HG03060 (cell line): ENCODE results near the gene ARPIN.
"Not testable (repeated sequence)": the region's sequence is repeated elsewhere in the genome, so short reads cannot be mapped to it uniquely, and the experiment has no call there.

ENCODE experiments used
- ATAC-seq: cut with Tn5 transposase; IDR thresholded peaks from one replicate; pipeline ENCODE4 v1.9.1; 2021; ENCODE audit warnings: low read depth, moderate number of reproducible peaks; ENCODE audit not compliant: unreplicated experiment

Gene ARPIN

DNA sequence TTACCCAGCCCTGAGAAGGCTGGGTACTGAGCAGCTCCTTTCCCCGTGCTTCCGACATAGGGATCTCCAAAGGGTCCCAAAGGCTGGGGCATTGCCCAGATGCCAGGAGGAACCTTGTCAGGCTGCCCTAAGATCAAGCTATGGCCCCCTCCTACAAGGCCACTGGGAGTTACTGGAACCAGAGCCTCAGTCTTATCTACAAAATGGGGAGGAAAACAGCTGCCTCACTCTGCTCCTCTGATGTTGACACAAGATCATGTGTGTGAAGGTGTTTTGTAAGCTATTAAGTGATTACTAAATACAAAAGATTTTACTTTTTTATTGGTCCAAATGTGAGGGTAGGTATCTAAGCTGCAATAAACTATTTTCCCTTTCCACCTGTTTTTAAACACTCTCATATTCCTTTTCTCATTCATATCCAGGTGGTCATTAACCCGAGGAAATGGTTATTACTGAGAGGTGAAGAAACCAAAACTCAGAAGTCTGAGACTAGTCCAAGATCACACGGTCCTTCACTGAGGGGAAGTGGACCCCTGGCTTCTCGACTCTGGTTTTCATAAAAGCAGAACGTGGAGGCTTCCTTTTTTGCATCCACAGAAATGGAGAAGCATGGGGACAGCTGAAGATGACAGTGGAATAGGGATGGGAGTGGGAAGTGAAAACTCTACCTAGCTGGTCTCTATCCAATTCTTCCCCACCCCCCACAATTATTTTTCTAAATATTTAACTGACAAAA, 1.7 kb downstream of the ARPIN start:
- no peak for ATAC-seq

DNA sequence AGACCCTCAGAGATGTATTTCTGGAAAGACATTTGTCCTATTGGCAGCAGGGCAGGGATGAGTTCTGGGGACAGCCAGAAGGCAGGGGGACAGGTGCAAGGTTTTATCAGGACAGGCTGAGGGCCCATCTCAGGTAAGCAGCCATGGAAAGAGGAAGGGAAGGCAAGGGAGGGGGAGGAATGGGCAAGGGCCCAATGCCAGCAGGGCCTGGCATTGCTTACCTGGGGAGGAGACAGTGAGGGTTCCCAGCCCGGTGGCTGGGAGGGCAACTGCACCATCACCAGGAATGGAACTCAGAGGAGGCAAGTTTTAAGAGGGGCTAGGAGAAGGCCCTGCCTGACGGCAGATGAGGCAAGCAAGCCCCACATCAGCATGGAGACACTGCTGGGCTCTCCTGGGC, 3.1 kb downstream of the ARPIN start:
- no peak for ATAC-seq

DNA sequence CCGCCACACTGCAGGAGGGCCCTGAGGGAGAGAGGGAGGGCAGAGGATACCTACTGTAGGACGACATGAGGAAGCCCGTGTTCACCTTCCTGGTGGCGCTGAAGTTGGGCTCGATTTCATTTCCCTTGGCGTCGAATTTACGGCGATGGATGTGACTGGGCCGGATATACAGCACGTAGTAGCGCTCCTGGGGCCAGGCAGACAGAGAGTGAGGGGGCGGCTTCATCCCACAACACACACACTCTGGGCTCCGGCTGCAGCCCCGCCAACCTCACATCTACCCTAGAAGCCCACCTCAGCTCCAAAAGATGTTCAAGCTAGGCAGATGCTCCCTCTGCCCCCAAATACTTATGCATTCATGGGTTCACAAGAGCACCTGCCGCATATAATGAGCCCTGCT, 4.5 kb downstream of the ARPIN start:
- no peak for ATAC-seq

DNA sequence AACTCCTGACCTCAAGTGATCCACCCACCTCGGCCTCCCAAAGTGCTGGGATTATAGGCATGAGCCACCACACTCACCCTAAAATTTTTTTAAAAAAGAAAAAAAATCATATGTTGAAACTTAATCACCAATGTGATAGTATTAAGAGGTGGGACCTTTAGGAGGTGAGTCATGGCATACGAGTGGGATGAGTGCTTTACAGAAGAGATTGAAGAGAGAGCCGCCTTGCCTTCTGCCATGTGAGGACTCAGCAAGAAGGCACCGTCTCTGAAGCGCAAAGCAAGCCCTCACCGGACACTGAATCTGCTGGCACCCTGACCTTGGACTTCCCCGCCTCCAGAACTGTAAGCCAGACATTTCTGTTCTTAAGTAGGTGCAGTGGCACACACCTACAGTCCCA, 5.5 kb downstream of the ARPIN start:
- no peak for ATAC-seq

DNA sequence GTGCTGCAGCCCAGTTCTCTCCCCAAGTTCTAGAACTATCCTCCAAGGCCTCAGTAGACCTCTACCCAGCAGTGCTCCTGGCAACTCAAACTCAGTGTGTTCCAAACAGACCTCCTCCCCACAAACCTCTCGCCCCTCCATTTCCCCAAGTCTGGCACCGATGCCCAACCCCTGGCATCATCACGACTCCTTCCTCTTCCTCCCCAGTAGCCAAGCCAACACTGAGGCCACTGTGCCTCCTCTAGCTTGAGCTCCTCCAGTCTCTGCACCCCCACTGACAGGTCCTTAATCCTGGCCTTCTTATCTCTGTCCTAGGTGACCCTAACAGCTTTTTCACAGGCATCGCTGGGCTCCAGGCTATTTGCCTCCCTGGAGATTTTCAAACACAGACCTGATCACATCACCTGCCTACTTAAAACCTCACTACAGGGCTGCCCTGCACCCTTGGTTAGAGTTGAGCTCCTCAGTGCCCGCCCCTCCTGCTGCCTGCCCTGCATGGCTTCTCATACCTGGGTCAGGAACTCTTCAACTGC, 6.8 kb downstream of the ARPIN start:
- no peak for ATAC-seq

DNA sequence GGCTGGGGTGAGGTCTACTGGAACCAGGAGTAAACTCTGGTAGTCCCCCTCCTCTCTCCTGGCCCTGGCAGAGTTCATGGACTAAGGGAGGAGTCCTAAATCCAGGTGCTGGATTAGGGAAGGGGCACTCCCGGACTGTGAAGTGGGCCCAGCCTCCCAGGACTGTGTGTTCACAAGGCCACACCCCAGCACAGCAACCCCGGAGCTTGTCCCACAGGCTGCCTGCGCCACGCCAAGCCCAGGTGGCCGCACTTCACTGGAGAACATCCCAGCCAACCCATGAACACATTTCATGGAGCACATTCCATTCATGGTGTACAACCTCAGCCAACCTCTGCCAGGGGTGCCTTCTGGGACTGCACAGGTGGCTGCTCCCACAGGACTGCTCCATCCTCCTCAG, 8.2 kb downstream of the ARPIN start:
- ATAC-seq, result no peak

DNA sequence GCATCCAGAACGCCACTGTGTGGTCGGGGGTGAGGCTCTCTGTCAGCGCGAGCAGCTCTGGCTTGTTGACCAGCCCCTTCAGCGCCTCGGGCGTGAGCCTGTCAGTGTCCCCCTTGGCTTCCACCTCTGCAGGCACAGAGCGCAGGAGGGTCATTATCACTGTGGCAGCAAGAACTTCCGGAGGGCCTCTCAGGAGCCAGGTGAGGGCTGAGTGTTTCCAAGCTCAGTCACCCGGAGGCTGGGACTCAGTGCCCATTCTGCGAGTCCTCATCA, 9.0 kb downstream of the ARPIN start:
- ATAC-seq, result no peak

DNA sequence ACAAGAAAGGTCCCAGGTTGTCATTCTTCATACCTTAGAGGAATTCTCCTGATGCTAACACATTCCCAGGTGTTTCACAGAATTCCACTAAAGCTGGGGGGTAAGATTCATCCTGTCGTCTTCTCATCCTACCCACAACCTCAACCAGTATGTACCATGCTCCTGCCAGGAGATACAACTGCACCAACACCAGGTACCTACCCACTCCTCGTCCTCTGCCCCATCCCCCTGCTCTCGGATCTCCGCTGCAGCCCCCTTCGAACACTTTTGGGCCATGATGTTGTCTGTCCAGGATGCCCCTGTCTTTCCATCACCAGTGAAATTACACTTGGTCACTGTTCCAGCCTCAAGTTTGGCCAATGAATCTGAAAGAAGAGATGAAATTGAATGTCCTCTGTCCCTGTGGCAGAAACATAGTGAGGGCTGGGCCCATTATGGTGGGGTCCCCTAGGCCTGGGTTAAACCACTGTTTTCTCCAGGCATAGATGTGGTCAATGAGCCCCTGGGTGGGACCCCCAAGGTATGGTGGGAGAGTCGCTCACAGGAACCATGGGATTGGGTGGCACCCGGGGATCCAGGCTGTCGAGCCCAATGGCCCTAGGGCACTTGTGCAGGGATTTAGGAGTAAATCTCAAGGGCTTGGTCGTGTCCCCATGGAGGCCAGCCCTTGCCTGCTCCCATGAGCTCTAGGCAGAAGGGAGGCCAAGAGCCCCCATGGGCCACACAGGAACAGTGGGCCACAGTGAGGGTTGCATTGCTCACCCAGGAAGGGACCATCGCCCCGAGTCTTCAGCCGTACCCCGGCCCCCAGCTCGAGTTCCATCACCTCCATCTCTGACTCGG, 9.5 kb downstream of the ARPIN start:
- no peak for ATAC-seq

DNA sequence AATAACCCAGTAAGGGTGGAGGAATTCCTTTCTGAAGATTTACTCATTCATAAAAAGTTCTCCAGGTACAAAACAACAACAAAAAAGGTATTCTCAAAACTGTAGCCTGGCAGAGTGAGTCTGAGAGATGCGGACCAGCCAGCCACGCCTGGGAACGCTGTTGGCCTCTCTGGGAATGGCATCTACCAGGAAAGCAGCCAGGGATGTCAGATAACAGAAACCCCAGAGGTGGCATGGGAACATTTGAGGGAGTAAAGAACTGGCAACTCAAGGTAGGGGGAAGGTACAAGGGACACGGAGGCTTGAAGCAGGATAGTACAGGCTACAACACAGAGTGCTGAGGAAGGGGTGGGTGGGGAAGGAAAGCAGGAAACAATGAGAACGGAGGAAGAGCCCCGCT, 11.9 kb downstream of the ARPIN start:
- ATAC-seq, result no peak

DNA sequence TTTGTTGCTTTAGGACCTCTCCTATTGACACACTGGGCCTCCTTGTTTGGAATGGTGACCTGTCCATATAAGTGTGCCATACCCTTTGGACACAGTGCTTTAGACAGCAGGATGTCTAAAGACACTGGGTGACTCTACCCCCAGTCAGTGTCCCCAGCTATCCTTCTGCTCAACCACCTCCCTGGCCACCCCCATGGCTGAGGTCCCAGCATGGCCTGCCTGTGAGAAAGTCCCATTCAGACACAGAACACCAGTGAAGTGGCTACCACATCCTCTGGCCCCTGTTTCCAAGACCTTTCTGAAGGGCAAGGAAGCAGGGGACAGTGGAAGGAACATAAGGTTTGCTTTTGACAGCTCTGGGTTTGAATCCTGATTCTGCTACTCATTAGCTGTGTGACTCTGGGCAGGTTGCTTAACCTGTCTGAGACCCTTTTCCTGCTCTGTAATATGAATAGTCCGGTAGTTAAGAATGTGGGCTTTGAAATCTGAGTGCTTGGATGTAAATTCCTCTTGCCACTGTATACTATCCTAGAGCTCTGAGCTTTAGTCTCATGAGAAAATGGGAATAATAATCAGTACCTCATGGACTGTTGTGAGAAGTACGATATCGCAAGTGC, 12.7 kb downstream of the ARPIN start:
- no peak for ATAC-seq

DNA sequence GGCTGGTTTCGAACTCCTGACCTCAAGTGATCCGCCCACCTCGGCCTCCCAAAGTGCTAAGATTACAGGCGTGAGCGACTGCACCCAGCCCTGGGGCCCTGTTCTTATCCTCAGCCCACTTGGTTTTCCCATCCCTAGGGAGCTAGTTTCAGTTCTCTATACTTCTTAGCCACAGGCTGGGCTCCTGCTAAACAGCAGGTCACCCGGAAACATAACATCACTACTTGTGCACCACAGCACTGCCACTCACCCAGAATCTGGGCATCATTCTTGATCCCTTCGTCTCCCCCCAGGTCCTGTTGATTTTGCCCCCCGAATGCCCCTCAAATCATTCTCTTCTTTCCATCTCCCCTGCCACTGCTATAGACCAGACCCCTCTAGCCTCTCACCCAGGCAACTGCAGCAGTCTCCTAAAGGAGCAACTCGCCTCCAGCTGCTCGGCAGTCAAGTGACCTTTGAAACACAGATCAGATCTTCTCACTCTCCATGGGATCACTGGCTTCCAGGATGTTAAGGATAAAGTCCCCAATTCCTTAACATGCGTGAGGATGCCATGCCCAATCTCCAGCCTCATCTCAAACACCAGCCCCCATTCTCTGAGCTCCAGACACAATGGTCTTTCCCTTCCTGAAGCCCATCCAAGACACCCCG, 13.3 kb downstream of the ARPIN start:
- ATAC-seq, result no peak

DNA sequence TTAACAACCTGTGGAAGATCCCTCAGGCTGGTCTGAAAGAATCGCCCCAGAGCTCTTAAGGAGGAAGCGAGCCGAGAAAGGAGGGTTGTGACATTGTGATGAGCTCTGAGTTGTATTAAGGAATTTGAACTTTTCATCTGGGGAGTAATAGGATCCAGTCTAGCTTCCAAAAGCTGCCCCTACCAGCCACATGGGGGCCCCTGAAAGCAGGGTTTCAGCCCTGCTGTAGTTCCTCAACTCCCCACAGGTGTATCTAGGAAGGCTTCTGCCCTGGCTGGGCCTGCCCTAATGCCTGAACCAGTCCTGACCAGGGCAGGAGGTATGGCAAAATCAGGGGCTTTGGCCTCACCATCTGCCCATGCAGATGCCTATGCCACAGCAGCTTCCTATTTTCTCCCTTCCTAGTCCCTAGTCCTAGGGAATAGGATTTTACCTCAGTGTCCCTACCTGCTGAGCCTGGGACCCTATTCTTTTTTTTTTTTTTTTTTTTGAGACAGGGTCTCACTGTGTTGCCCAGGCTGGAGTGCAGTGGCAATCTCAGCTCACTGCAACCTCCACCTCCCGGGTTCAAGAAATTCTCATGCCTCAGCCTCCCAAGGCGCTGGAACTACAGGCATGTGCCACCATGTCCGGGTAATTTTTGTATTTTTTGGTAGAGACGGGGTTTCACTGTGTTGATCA, 14.0 kb downstream of the ARPIN start:
- ATAC-seq, result no peak

DNA sequence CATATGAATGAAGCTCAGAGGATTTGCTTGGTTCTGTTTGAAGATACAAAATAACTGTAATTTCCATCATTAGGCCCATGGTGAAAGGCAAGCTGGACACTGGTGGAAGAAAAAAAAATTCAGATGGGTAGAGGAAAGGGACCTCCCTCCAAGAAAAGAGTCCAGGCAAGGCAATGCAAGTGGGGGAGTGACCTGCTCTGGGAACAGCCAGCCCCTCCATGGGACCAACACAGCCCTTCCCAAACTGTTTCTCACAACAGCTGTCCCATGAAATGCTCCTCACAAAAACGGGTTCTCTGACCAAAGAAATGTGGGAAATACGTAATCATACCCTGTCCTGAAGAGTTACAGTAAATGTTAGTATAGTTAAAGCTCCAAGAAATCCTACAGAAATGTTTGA, 14.6 kb downstream of the ARPIN start:
- ATAC-seq, result no peak

DNA sequence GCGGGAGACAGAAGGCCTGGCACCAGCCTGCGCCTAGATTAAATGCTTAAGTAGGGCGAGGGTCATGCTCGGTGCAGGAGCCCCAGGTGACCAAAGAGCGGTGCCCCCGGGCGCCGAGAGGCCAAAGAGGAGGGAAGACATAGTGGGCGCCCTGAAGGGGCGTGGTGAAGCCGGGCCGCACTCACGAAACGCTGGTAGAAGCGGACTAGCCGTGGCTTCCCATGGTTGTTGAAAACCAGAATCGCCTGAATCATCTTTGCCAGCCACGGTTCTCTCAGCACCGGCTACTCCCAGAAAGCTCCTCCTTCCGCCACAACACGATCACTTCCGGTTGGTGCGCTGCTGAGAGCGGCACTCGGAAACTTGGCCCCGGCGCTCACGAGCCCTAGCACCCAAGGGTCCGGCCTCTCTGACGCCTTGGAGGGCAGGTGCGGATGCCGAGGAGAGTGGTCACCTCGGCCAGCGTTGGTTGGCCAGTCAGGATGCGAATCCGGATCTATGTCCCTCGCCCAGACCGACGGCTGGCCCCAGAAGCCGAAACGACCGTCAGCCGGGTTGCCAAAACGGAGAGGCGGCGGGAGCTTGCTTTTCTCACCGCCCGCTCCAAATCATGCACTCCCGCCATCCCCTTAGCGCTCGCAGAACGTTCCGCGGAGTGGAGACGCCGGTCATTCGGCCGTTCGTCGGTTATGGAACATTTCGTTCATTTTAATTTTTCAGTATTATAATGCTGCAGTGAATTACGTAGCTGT, 18.9 kb downstream of the ARPIN start, which contains the start of gene AP3S2:
AP3S2 (minus strand) TSS at position 299 of the 752 bp plus-strand sequence; CDS start at position 254, 45 bp downstream.
- ATAC-seq, result peak; percentile 55

DNA sequence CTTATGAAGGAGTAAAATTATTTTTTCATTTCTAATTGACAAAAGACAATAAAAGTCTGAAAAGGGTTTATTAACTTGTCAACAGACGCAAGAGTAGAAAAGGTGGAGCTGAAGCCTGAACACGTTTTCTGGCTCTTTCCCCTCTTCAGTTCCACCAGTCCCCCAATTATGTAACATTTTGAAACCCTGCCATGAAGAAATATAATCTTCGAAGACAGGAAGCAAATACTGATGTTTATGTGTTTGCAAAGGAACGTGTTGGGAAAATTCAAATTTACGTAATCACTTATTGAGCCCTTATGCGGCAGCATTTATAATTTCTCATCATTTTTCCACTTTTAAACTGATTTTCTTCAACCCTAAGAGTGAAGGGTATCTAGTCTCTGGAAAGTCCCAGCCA, 19.7 kb downstream of the ARPIN start:
- ATAC-seq, result no peak

DNA sequence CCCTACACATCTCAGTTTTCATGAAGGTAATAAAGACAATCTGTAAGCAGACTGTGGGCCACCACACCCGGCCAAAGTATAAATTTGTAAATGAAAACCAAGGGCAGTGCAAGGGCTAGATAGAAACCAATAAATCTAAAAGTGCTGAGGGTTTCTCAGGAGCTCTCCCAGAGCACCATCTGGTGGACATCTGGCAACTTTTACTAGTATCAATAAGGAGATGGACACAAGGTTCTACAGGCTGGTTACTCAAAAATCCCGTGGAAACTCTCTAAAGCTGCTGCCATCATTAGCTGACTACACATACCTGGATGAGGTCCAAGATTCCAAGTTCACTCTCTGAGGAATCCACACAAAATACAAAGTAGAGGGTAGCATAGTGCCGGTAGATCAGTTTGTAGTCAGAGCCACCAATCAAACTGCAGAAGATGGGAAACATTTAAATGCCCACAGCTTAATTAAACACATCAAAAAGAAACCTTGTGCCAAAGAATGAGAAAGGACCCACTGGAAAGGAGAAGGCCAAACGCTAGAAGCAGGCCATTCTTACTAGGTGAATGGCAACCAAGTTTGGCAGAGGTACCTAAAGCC, 24.4 kb downstream of the ARPIN start:
- no peak for ATAC-seq

DNA sequence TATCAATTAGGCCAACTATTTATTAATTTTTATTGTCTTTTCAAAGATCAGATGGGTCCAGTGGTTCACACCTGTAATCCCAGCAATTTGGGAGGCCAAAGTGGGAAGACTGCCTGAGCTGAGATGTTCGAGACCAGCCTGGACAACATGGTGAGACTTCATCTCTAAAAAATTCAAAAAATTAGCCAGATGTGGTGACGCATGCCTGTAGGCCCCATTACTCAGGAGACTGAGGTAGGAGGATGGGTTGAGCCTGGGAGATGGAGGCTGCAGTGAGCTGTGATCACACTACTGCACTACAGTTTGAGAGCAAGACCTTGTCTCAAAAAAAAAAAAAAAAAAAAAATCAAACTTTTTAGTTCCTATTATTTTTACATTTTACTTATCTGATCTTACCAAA, 27.1 kb downstream of the ARPIN start:
- ATAC-seq, result no peak

DNA sequence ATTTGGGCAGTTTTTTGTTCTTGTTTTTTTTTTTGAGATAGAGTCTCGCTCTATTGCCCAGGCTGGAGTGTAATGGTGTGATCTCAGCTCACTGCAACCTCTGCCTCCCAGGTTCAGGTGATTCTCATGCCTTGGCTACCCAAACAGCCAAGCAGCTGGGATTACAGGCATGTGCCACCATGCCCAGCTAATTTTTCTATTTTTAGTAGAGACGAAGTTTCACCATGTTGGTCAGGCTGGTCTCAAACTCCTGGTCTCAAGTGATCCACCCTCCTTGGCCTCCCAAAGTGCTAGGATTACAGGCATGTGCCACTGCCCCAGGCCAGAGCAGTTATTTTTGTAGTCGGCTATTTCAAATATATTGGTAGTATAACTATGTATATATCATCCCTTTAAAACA, 27.6 kb downstream of the ARPIN start:
- ATAC-seq, result not testable (repeated sequence)

DNA sequence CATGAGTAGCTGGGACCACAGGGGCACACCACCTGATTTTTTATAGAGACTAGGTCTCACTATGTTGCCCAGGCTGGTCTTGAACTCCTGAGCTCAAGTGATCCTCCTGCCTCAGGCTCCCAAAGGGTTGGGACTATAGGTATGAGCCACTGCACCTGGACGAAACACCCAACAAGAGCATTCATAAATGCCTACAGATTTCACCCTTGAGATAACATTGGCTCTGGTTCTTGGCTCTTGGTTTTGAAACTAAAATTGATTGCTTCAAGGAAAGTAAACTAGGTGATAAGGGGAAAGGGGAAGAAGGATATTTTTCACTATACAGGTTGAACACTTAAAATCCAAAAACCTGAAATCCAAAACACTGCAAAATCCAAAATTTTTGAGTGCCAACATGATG, 29.2 kb downstream of the ARPIN start:
- ATAC-seq, result no peak
